Epithelial cell of esophagus (primary cell): ENCODE data around the gene YJU2.

Experiments used
- DNase-seq: peaks from one replicate; pipeline ENCODE4 v3.0.0; 2010; ENCODE audit warnings: low read depth
- H3K4me3 ChIP-seq: 2 replicates; pipeline ENCODE4 v1.5.1; 2011; ENCODE audit warnings: mild to moderate bottlenecking, low read length, control low read depth
- TF ChIP-seq, protein P1 (sequence below): IDR thresholded peaks from 2 replicates; pipeline ENCODE4 v1.5.1; 2011; ENCODE audit warnings: low read depth, mild to moderate bottlenecking, low read length, control low read depth, inconsistent platforms; ENCODE audit not compliant: insufficient read depth; ENCODE audit errors: missing control alignments

YJU2 gene

DNA sequence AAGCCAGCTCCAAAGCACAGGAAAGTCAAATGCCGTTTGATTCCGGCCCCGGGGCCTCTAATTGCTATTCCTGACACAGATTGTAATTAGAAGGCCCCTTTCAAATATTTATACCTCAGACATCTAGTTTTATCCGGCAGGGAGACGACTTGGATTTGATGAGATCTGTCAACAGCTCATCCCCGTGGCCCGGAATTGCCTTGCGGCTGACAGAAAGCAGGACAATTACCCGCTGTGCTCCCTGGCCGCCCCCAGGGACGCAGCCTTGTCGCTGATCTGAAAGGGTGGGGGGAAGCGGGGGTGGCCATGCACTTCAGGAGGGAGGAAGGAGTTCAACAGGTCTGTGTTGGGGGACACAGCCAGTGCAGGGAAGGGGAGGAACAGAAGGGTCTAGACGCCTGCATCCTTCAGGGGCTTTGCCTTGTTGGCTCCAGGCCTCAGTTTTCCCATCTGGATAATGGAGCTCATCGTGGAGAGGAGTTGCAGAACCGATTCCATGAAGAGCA lies 30.4 kb downstream of the YJU2 start:
- H3K4me3 ChIP-seq: no peak overlapping the region
- no peak for DNase-seq
- TF ChIP-seq, protein P1, sequence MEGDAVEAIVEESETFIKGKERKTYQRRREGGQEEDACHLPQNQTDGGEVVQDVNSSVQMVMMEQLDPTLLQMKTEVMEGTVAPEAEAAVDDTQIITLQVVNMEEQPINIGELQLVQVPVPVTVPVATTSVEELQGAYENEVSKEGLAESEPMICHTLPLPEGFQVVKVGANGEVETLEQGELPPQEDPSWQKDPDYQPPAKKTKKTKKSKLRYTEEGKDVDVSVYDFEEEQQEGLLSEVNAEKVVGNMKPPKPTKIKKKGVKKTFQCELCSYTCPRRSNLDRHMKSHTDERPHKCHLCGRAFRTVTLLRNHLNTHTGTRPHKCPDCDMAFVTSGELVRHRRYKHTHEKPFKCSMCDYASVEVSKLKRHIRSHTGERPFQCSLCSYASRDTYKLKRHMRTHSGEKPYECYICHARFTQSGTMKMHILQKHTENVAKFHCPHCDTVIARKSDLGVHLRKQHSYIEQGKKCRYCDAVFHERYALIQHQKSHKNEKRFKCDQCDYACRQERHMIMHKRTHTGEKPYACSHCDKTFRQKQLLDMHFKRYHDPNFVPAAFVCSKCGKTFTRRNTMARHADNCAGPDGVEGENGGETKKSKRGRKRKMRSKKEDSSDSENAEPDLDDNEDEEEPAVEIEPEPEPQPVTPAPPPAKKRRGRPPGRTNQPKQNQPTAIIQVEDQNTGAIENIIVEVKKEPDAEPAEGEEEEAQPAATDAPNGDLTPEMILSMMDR: no peak

DNA sequence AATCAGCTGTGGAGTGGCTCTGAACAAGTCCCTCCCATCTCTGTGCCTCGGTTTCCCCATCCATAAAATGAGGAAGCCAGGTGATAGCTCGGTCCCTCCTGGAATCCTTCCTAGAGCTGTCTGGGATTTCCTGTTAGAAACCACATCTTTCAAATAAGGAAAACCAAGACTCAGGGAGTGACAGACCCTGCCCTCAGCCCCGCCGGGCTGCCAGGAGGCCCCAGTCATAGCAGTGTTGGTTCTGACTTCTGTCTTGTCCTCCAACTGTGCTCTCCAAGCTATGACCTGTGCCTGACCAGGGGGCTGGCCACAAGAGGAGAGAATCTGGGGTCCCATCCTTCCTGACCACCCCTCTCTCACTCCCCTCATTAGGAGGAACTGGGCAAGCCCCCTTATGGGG lies 31.1 kb downstream of the YJU2 start:
- no peak for DNase-seq
- H3K4me3 ChIP-seq: no peak overlapping the region
- TF ChIP-seq, protein P1: no peak

DNA sequence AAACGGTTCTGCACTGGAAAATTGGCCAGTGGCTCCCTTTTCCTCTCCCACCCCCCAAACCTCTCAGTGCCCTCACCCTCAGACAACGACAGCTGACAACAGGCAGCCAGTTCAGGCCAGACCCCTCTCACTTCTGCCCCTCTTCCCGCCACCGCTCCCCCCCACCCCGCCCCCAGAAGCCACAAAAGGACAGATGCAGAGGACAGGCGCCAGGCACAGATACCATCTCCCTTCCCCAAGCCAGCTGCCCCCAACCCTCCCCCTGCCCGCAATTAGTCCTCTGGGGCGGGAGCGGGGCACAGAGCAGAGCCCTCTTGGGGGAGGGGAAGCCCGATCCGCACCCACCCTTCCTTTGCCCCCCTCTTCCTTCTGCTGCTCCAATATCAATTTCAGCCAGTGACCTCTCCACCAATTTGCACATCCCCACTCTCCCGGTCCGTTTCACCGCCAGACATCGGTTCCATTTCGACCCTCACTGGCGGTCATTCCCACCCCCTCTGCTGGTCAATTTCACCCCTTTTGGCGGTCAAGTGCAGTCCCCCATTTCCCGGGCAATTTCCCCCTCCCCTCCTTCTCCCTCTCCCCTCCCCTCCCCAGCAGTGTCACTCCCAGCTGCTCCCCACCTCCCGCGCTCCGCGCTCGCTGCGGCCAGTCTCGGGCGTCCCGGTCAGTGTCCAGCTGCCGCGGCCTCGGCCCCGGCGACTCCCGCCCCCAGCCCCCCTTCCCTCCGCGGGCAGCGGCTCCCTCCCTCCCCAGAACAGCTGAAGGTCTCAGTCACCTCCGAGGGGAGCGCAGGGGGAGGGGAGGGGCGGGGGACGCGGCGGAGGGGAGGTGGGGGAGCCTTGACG lies 31.8 kb downstream of the YJU2 start, which contains the start of gene SHD:
Gene SHD (plus strand): TSS at position 848 of the 848 bp plus-strand sequence. CDS start 798 bp downstream, outside the sequence.
- no peak for DNase-seq
- H3K4me3 ChIP-seq: no peak within 1 kb of the TSS
- TF ChIP-seq, protein P1: no peak

DNA sequence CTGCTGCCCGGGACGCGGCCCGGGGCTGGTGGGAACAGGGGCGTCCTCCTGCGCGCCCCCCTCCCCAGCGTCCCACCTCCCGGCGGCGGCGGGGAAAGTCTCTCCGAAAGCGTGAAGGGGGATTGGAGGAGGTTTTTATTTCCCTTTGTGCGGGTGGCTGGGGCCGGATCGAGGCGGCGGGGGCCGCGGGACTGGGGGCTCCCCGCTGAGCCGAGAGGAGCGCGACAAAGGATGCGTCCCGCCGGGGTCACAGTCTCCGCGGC lies 32.3 kb downstream of the YJU2 start:
- H3K4me3 ChIP-seq: no peak overlapping the region
- no peak for DNase-seq
- TF ChIP-seq, protein P1: no peak

DNA sequence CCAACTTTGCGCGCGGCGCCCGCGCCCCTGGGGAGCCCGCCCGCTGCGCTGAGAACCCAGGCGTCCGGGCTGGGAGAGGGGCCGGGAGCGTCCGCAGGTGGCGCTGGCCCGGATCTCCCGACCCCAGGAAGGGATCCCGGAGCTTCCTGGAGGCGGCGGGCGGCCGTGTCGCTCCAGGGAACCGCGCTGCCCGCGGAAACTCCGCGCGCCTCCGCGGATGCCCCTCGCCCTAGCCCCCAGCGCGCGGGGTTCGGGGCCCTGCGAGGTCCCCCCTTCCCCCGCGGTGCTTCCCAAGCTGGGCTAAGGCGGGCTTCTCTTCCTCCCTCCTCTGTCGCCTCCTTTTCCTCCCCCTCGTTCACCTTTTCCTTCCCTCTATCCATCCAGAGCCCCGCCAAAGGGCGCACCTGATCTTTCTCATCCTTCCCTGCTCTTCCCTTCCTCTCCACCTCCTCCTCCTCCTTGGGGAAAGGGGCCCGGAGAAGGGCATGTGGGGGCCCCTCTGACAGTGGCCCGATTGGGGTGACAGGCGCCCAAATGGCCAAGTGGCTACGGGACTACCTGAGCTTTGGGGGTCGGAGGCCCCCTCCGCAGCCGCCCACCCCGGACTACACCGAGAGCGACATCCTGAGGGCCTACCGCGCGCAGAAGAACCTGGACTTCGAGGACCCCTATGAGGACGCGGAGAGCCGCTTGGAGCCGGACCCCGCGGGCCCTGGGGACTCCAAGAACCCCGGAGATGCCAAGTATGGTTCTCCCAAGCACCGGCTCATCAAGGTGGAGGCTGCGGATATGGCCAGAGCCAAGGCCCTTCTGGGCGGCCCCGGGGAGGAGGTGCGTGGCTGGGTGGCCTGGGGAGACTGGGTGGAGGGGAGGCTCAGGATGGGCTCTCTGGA lies 32.9 kb downstream of the YJU2 start:
- no peak overlapping the region for H3K4me3 ChIP-seq
- TF ChIP-seq, protein P1: no peak
- DNase-seq: no peak

DNA sequence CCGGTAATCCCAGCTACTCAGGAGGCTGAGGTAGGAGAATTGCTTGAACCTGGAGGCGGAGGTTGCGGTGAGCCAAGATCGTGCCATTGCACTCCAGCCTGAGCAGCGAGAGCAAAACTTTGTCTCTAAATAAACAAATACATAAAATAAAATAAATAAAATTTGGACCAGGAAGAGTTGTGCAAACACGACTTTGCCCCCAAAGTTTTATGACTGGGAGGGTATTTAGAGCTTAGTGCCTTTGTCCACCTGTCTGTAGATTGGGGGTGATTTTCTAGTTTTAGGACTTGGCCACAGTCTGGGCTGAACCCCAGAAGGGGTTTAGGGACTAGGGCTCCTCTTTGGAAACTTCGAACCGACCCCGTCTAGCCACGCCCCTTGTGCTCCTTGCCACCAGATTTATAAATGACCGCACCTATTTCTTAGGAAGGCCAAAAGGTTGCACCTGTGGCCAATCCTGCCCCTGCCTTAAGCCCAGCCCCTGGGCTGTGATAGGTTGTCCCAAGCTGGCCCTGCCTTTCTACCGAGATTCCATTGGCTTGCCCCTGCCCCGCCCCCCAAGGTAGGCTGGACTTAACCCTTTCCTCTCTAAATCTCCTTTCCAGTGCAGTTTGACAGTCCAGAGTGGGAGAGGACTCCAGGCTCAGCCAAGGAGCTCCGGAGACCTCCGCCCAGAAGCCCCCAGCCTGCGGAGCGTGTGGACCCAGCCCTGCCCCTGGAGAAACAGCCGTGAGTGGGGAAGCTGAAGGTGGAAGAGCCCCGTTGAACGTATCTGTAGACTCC lies 37.5 kb downstream of the YJU2 start:
- DNase-seq: peak; percentile 27
- no peak overlapping the region for H3K4me3 ChIP-seq
- TF ChIP-seq, protein P1: no peak
